Measurements from ENCODE around the gene AFF1. TPM values are rescaled to one million over a fixed set of nuclear protein-coding genes. Genes with fewer than 3 reads are reported as not detected.
"Not testable (repeated sequence)": the region's sequence is repeated elsewhere in the genome, so short reads cannot be mapped to it uniquely, and the experiment has no call there.

The AFF1 gene
- total RNA-seq, 1 donor from 2014 or later = 99.9 TPM

- no peak for TF ChIP-seq POLR2A (IDR thresholded peaks at IDR 0.05)
- TF ChIP-seq CTCF (IDR thresholded peaks at IDR 0.05) = no peak
- no peak for TF ChIP-seq POLR2AphosphoS5 (IDR thresholded peaks at IDR 0.05; ENCODE audit: insufficient read depth in 1 of 2, low read depth in 1 of 2)
- Histone ChIP-seq H3K4me3 (no peak overlapping the region), H3K9me3 (no peaks in the 10 kb centered on the region), H3K27ac (no peak overlapping the region), H3K36me3 (no peaks in the 10 kb centered on the region), H3K27me3 (no peaks in the 10 kb centered on the region), H3K4me1 (peaks cover 10% of the 10 kb centered on the region)
- no peak for DNase-seq (ENCODE audit: extremely low spot score in 2 of 2)
- intact Hi-C loops (cut with DNase I) = no loop called here
These were observed 47.0 kb downstream of the AFF1 start for GRCh38 chr4:86981789-86982188.

- intact Hi-C loops (cut with DNase I); H3K27ac ChIP-seq; DNase-seq (ENCODE audit: extremely low spot score in 2 of 2); H3K4me3 ChIP-seq; H3K9me3 ChIP-seq; H3K36me3 ChIP-seq; H3K27me3 ChIP-seq; H3K4me1 ChIP-seq: not testable (repeated sequence)
These were observed 51.0 kb downstream of the AFF1 start for GRCh38 chr4:86985852-86986251.

- H3K27ac ChIP-seq; H3K27me3 ChIP-seq; intact Hi-C loops (cut with DNase I); DNase-seq (ENCODE audit: extremely low spot score in 2 of 2); H3K36me3 ChIP-seq; H3K4me3 ChIP-seq; H3K4me1 ChIP-seq; H3K9me3 ChIP-seq: not testable (repeated sequence)
These were observed 54.8 kb downstream of the AFF1 start for GRCh38 chr4:86989658-86990057.

- H3K27me3 ChIP-seq = no peaks in the 10 kb centered on the region
- no peaks in the 10 kb centered on the region for H3K36me3 ChIP-seq
- H3K9me3 ChIP-seq = no peaks in the 10 kb centered on the region
- intact Hi-C loops (cut with DNase I) = no loop called here
- DNase-seq (ENCODE audit: extremely low spot score in 2 of 2) = no peak
- no peaks in the 10 kb centered on the region for H3K4me1 ChIP-seq
- H3K4me3 ChIP-seq = no peak overlapping the region
- H3K27ac ChIP-seq = no peak overlapping the region
- TF ChIP-seq CTCF (IDR thresholded peaks at IDR 0.05) (no peak), POLR2AphosphoS5 (IDR thresholded peaks at IDR 0.05; ENCODE audit: insufficient read depth in 1 of 2, low read depth in 1 of 2) (no peak), POLR2A (IDR thresholded peaks at IDR 0.05) (no peak)
These were observed 55.7 kb downstream of the AFF1 start for GRCh38 chr4:86990510-86990909.

- Histone ChIP-seq H3K4me3 (no peak overlapping the region), H3K4me1 (no peaks in the 10 kb centered on the region), H3K9me3 (no peaks in the 10 kb centered on the region), H3K27me3 (no peaks in the 10 kb centered on the region), H3K36me3 (no peaks in the 10 kb centered on the region), H3K27ac (no peak overlapping the region)
- DNase-seq (ENCODE audit: extremely low spot score in 2 of 2) = no peak
- intact Hi-C loops (cut with DNase I) = no loop called here
- TF ChIP-seq POLR2AphosphoS5 (IDR thresholded peaks at IDR 0.05; ENCODE audit: insufficient read depth in 1 of 2, low read depth in 1 of 2) (no peak), CTCF (IDR thresholded peaks at IDR 0.05) (no peak)
These were observed 57.2 kb downstream of the AFF1 start for GRCh38 chr4:86991994-86992393.

GRCh38 chr4:86993909-86994681 is 59.3 kb downstream of the AFF1 start:
- Histone ChIP-seq H3K27me3 (no peaks in the 10 kb centered on the region), H3K27ac (no peak overlapping the region), H3K36me3 (no peaks in the 10 kb centered on the region), H3K4me1 (peaks cover 6% of the 10 kb centered on the region), H3K4me3 (no peak overlapping the region), H3K9me3 (no peaks in the 10 kb centered on the region)
- intact Hi-C loops (cut with DNase I) = no loop called here
- TF ChIP-seq POLR2AphosphoS5 (IDR thresholded peaks at IDR 0.05; ENCODE audit: insufficient read depth in 1 of 2, low read depth in 1 of 2) = no peak
- TF ChIP-seq CTCF (IDR thresholded peaks at IDR 0.05) = no peak
- no peak for TF ChIP-seq POLR2A (IDR thresholded peaks at IDR 0.05)
- DNase-seq (ENCODE audit: extremely low spot score in 2 of 2) = no peak
